Measurements from ENCODE around the gene DAPK3. TPM values are rescaled to one million over a fixed set of nuclear protein-coding genes. Genes with fewer than 3 reads are reported as not detected.

Gene DAPK3
- total RNA-seq, 4 donors from 2014 or later, result 56.5 to 71.8 (median 61.7) TPM

DNA sequence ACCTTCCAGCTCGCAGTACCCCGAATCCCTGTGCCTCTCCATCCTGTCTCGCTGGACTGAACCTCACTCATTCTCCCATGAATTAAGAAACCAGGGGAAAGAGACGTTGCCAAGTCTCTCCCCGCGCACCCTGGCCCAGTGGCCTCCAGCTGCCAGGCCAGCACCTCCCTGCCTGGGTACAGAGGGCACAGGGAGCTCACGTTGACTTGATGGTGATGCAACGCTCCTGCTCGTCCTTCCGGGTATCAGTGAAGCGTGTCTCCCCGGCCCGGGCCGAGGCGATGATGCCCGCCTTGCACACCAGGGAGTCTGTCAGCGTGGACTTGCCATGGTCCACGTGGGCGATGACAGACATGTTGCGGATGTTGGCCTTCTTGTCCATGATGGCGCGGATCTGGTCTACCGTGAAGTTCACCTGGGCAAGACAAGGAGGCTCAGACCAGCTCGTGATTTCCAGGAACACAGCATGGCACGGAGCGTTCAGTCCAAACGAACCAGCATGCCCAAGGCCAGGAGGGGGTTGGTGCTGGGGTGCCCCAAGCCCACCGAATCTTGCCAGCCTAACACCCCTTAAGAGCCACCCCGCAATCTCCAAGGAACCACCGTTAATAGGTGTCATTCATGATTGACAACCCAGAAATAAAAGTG is 13.2 kb upstream of the DAPK3 start:
- 48% methylated on average over 14 of the region's 30 CpGs for WGBS
- DNase-seq (ENCODE audit: low spot score in 2 of 2), result peak in 1 of 2 donors; percentile 78
- peak overlapping the region; percentile 99 for H3K4me3 ChIP-seq
- H3K27me3 ChIP-seq, result no peaks in the 10 kb centered on the region
- H3K27ac ChIP-seq, result peak overlapping the region; percentile 98
- H3K9me3 ChIP-seq, result no peaks in the 10 kb centered on the region
- TF ChIP-seq POLR2AphosphoS5 (IDR thresholded peaks at IDR 0.05), result no peak
- TF ChIP-seq EP300 (IDR thresholded peaks at IDR 0.05), result no peak
- no peak for TF ChIP-seq CTCF (IDR thresholded peaks at IDR 0.05)
- TF ChIP-seq POLR2A (IDR thresholded peaks at IDR 0.05), result no peak
- H3K4me1 ChIP-seq, result peaks cover 61% of the 10 kb centered on the region
- H3K36me3 ChIP-seq, result peaks cover 52% of the 10 kb centered on the region

DNA sequence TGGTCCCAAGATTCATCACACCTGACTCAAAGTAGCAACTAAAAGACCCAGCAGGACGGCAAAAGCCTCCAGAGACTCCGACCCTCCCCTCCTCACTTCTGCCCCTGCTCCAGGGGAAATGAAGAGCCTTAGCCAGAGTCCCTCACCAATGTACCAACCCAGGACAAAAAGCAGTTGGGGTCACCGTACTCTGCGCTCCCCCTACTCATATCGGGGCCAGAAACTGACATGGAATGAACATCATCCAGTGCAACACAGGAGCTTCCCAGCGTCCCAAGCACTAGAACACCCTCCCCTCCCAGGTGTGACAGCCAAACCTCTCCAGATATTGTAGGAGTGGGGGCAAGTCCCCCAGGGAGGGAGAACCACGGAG is 12.6 kb upstream of the DAPK3 start:
- TF ChIP-seq EP300 (IDR thresholded peaks at IDR 0.05) (no peak), POLR2A (IDR thresholded peaks at IDR 0.05) (no peak), CTCF (IDR thresholded peaks at IDR 0.05) (no peak), POLR2AphosphoS5 (IDR thresholded peaks at IDR 0.05) (no peak)
- H3K4me3 ChIP-seq, result peak overlapping the region; percentile 99
- H3K4me1 ChIP-seq, result peaks cover 61% of the 10 kb centered on the region
- H3K27ac ChIP-seq, result peak overlapping the region; percentile 98
- no peaks in the 10 kb centered on the region for H3K9me3 ChIP-seq
- no peaks in the 10 kb centered on the region for H3K27me3 ChIP-seq
- no peak for DNase-seq (ENCODE audit: low spot score in 2 of 2)
- H3K36me3 ChIP-seq, result peaks cover 56% of the 10 kb centered on the region
- 62% methylated on average over 7 of the region's 7 CpGs for WGBS

- peak overlapping the region; percentile 99 for H3K4me3 ChIP-seq
- DNase-seq (ENCODE audit: low spot score in 2 of 2), result peak in 1 of 2 donors; percentile 71
Measured at GRCh38 chr19:3982701-3983541, 12.0 kb upstream of the DAPK3 start.

GRCh38 chr19:3981736-3982681 is 11.1 kb upstream of the DAPK3 start:
- Histone ChIP-seq H3K27me3 (no peaks in the 10 kb centered on the region), H3K4me1 (peaks cover 48% of the 10 kb centered on the region), H3K4me3 (no peak overlapping the region), H3K27ac (no peak overlapping the region), H3K9me3 (no peaks in the 10 kb centered on the region), H3K36me3 (peaks cover 71% of the 10 kb centered on the region)
- no peak for TF ChIP-seq EP300 (IDR thresholded peaks at IDR 0.05)
- no peak for TF ChIP-seq CTCF (IDR thresholded peaks at IDR 0.05)
- TF ChIP-seq POLR2A (IDR thresholded peaks at IDR 0.05), result no peak
- TF ChIP-seq POLR2AphosphoS5 (IDR thresholded peaks at IDR 0.05), result no peak
- peak in 1 of 2 donors; percentile 66 for DNase-seq (ENCODE audit: low spot score in 2 of 2)
- 90% methylated on average over 26 of the region's 39 CpGs for WGBS

More at GRCh38 chr19:3982701-3983541, 12.0 kb upstream of the DAPK3 start:
- Histone ChIP-seq H3K9me3 (no peaks in the 10 kb centered on the region), H3K27ac (peak overlapping the region; percentile 98), H3K4me1 (peaks cover 55% of the 10 kb centered on the region), H3K36me3 (peaks cover 62% of the 10 kb centered on the region), H3K27me3 (no peaks in the 10 kb centered on the region)
- 79% methylated on average over 18 of the region's 40 CpGs for WGBS
- TF ChIP-seq POLR2AphosphoS5 (IDR thresholded peaks at IDR 0.05) (no peak), EP300 (IDR thresholded peaks at IDR 0.05) (no peak), CTCF (IDR thresholded peaks at IDR 0.05) (no peak), POLR2A (IDR thresholded peaks at IDR 0.05) (no peak)
